Measurements from ENCODE around the gene SETD9. TPM values are rescaled to one million over a fixed set of nuclear protein-coding genes. Genes with fewer than 3 reads are reported as not detected.

SETD9 gene
- total and polyA plus RNA-seq, 9 of the 15 experiments (the other 6 are each of a cell fraction or from before 2014, with no cell fraction given) = 10.8 to 32.6 (median 19.8) TPM

DNA sequence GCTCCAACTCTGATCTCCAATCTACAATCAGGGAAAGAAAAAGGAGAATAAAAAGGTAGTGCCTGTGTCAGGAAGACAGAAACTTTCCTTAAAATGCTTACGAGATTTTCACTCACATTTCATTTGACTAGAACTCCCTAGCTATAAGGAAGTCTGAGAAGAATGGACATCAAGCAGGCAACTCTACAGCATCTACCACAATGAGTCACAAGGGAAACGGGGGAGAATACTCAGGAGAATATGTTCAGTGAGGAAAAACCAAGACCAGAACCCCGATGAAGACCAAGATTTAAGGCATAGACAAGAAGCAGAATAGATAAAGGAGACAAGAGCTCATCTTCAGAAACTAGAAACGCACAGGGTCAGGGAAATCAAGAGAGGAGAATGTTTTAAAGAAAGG is 9.0 kb upstream of the SETD9 start:
- intact Hi-C loops (cut with micrococcal nuclease) (loop anchor here (2.0 to 10.0 kb wide), 4 partner anchors 84 to 320 kb away; no protein-coding TSS in a partner anchor), in situ Hi-C loops (cut with MboI) (loop anchor here (5.0 kb wide), 2 partner anchors 237 to 327 kb away; no protein-coding TSS in a partner anchor)
- H3K9me1 ChIP-seq (ENCODE audit: control insufficient read depth, insufficient read depth, low read length) = no peaks in the 10 kb centered on the region
- peak; percentile 40 for ATAC-seq
- POLR2A ChIA-PET = no interaction called here
- H3K9me3 ChIP-seq (replicated peaks; ENCODE audit: control insufficient read depth, insufficient read depth, low read depth, low read length) = no peaks in the 10 kb centered on the region
- no peaks in the 10 kb centered on the region for H4K20me1 ChIP-seq (replicated peaks; ENCODE audit: control insufficient read depth, insufficient read depth, low read length)
- H3K4me1 ChIP-seq (replicated peaks in 1 of 2; ENCODE audit: control insufficient read depth in 2 of 2, insufficient read depth in 2 of 2, low read length in 2 of 2) = no peaks in the 10 kb centered on the region
- no TSS peak for BruUV-seq (replicated peaks)
- H3K27me3 ChIP-seq (ENCODE audit: control insufficient read depth in 2 of 2, insufficient read depth in 2 of 2, low read length in 2 of 2) = no peaks in the 10 kb centered on the region
- no peak overlapping the region for H3K4me2 ChIP-seq (ENCODE audit: insufficient read depth, low read length)
- no peak overlapping the region for H3K4me3 ChIP-seq
- FAIRE-seq = no peak
- no peak overlapping the region for H3K9ac ChIP-seq (ENCODE audit: insufficient read depth in 1 of 2, low read depth in 2 of 2, low read length in 2 of 2)
- no peaks in the 10 kb centered on the region for H3K79me2 ChIP-seq (ENCODE audit: control insufficient read depth, insufficient read depth, low read length)
- CTCF ChIA-PET (ENCODE audit: low intra/inter-chr PET ratio) = interaction anchor here (0.5 to 2.6 kb wide), 5 partner anchors 237 to 1562 kb away, joined by 3 to 21 read pairs (median 6); no protein-coding TSS in a partner anchor
- no peak overlapping the region for H3K27ac ChIP-seq (ENCODE audit: extremely low read depth, low read depth, low read length)
- TF ChIP-seq FOSL1 (tag; conservative IDR thresholded peaks at IDR 0.05) = 0 out of 2 replicates have a peak, but pooled peaks have one; percentile 18
- TF ChIP-seq, protein P1, sequence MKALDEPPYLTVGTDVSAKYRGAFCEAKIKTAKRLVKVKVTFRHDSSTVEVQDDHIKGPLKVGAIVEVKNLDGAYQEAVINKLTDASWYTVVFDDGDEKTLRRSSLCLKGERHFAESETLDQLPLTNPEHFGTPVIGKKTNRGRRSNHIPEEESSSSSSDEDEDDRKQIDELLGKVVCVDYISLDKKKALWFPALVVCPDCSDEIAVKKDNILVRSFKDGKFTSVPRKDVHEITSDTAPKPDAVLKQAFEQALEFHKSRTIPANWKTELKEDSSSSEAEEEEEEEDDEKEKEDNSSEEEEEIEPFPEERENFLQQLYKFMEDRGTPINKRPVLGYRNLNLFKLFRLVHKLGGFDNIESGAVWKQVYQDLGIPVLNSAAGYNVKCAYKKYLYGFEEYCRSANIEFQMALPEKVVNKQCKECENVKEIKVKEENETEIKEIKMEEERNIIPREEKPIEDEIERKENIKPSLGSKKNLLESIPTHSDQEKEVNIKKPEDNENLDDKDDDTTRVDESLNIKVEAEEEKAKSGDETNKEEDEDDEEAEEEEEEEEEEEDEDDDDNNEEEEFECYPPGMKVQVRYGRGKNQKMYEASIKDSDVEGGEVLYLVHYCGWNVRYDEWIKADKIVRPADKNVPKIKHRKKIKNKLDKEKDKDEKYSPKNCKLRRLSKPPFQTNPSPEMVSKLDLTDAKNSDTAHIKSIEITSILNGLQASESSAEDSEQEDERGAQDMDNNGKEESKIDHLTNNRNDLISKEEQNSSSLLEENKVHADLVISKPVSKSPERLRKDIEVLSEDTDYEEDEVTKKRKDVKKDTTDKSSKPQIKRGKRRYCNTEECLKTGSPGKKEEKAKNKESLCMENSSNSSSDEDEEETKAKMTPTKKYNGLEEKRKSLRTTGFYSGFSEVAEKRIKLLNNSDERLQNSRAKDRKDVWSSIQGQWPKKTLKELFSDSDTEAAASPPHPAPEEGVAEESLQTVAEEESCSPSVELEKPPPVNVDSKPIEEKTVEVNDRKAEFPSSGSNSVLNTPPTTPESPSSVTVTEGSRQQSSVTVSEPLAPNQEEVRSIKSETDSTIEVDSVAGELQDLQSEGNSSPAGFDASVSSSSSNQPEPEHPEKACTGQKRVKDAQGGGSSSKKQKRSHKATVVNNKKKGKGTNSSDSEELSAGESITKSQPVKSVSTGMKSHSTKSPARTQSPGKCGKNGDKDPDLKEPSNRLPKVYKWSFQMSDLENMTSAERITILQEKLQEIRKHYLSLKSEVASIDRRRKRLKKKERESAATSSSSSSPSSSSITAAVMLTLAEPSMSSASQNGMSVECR (CRISPR knock-in tag; IDR thresholded peaks at IDR 0.05) = no peak
- no peak for DNase-seq (ENCODE audit: extremely low read depth in 1 of 4, low spot score in 3 of 4)
- H2AFZ ChIP-seq (ENCODE audit: low read depth, low read length) = no peak overlapping the region
- H3K36me3 ChIP-seq (ENCODE audit: control insufficient read depth, insufficient read depth, low read length) = no peaks in the 10 kb centered on the region; the same call in 2 of the 3 replicates
- 6% methylated on average over 4 of the region's 4 CpGs for WGBS (ENCODE audit: insufficient coverage, low coverage, missing lambda C conversion rate)

Data from K562 (cell line).